Measurements from ENCODE around the gene TET2. TPM values are rescaled to one million over a fixed set of nuclear protein-coding genes. Genes with fewer than 3 reads are reported as not detected.

TET2 gene
- total RNA-seq, 1 experiment from 2014 or later, result 3.4 TPM

DNA sequence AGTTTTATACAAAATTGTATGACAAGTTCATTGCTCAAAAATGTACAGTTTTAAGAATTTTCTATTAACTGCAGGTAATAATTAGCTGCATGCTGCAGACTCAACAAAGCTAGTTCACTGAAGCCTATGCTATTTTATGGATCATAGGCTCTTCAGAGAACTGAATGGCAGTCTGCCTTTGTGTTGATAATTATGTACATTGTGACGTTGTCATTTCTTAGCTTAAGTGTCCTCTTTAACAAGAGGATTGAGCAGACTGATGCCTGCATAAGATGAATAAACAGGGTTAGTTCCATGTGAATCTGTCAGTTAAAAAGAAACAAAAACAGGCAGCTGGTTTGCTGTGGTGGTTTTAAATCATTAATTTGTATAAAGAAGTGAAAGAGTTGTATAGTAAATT is 131.0 kb downstream of the TET2 start:
- Mint-ChIP-seq H3K36me3 (no peaks in the 10 kb centered on the region), H3K9me3 (no peaks in the 10 kb centered on the region), H3K4me3 (no peak overlapping the region), H3K27me3 (ENCODE audit: low read depth) (no peaks in the 10 kb centered on the region), H3K27ac (no peak overlapping the region), H3K4me1 (peaks cover 5% of the 10 kb centered on the region; the same call in 1 of the 2 replicates)
- TF ChIP-seq, protein P1, sequence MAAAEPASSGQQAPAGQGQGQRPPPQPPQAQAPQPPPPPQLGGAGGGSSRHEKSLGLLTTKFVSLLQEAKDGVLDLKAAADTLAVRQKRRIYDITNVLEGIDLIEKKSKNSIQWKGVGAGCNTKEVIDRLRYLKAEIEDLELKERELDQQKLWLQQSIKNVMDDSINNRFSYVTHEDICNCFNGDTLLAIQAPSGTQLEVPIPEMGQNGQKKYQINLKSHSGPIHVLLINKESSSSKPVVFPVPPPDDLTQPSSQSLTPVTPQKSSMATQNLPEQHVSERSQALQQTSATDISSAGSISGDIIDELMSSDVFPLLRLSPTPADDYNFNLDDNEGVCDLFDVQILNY (CRISPR knock-in tag; IDR thresholded peaks at IDR 0.05), result no peak
- no peak for TF ChIP-seq RORB (CRISPR knock-in tag; IDR thresholded peaks at IDR 0.05)
- TF ChIP-seq ZNF138 (CRISPR knock-in tag; conservative IDR thresholded peaks at IDR 0.05), result no peak
- TF ChIP-seq, protein P2, sequence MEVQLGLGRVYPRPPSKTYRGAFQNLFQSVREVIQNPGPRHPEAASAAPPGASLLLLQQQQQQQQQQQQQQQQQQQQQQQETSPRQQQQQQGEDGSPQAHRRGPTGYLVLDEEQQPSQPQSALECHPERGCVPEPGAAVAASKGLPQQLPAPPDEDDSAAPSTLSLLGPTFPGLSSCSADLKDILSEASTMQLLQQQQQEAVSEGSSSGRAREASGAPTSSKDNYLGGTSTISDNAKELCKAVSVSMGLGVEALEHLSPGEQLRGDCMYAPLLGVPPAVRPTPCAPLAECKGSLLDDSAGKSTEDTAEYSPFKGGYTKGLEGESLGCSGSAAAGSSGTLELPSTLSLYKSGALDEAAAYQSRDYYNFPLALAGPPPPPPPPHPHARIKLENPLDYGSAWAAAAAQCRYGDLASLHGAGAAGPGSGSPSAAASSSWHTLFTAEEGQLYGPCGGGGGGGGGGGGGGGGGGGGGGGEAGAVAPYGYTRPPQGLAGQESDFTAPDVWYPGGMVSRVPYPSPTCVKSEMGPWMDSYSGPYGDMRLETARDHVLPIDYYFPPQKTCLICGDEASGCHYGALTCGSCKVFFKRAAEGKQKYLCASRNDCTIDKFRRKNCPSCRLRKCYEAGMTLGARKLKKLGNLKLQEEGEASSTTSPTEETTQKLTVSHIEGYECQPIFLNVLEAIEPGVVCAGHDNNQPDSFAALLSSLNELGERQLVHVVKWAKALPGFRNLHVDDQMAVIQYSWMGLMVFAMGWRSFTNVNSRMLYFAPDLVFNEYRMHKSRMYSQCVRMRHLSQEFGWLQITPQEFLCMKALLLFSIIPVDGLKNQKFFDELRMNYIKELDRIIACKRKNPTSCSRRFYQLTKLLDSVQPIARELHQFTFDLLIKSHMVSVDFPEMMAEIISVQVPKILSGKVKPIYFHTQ (CRISPR knock-in tag; IDR thresholded peaks at IDR 0.05), result no peak
- TF ChIP-seq TEAD1 (CRISPR knock-in tag; IDR thresholded peaks at IDR 0.05), result no peak
- TF ChIP-seq JUN (CRISPR knock-in tag; IDR thresholded peaks at IDR 0.05), result no peak
- TF ChIP-seq ZNF263 (CRISPR knock-in tag; IDR thresholded peaks at IDR 0.05; ENCODE audit: low read depth), result no peak
- TF ChIP-seq, protein P3, sequence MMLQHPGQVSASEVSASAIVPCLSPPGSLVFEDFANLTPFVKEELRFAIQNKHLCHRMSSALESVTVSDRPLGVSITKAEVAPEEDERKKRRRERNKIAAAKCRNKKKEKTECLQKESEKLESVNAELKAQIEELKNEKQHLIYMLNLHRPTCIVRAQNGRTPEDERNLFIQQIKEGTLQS (CRISPR knock-in tag; conservative IDR thresholded peaks at IDR 0.05), result no peak
- ChIA-PET POLR2A (no interaction called here), CTCF (no interaction called here)
- no peak for DNase-seq (ENCODE audit: low spot score)
- ATAC-seq, result no peak

DNA sequence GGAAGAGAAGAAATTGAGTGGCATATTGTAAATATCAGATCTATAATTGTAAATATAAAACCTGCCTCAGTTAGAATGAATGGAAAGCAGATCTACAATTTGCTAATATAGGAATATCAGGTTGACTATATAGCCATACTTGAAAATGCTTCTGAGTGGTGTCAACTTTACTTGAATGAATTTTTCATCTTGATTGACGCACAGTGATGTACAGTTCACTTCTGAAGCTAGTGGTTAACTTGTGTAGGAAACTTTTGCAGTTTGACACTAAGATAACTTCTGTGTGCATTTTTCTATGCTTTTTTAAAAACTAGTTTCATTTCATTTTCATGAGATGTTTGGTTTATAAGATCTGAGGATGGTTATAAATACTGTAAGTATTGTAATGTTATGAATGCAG is 132.6 kb downstream of the TET2 start:
- H3K4me3 Mint-ChIP-seq, result no peak overlapping the region
- no peaks in the 10 kb centered on the region for H3K36me3 Mint-ChIP-seq
- H3K4me1 Mint-ChIP-seq, result peaks cover 3% of the 10 kb centered on the region; the same call in 1 of the 2 replicates
- no peak for DNase-seq (ENCODE audit: low spot score)
- H3K27me3 Mint-ChIP-seq (ENCODE audit: low read depth), result no peaks in the 10 kb centered on the region
- ChIA-PET POLR2A (no interaction called here), CTCF (no interaction called here)
- H3K9me3 Mint-ChIP-seq, result no peaks in the 10 kb centered on the region
- no peak overlapping the region for H3K27ac Mint-ChIP-seq
- no peak for ATAC-seq
- TF ChIP-seq, protein P4, sequence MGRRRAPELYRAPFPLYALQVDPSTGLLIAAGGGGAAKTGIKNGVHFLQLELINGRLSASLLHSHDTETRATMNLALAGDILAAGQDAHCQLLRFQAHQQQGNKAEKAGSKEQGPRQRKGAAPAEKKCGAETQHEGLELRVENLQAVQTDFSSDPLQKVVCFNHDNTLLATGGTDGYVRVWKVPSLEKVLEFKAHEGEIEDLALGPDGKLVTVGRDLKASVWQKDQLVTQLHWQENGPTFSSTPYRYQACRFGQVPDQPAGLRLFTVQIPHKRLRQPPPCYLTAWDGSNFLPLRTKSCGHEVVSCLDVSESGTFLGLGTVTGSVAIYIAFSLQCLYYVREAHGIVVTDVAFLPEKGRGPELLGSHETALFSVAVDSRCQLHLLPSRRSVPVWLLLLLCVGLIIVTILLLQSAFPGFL (CRISPR knock-in tag; IDR thresholded peaks at IDR 0.05; ENCODE audit: borderline replicate concordance), result no peak
- TF ChIP-seq, protein P5, sequence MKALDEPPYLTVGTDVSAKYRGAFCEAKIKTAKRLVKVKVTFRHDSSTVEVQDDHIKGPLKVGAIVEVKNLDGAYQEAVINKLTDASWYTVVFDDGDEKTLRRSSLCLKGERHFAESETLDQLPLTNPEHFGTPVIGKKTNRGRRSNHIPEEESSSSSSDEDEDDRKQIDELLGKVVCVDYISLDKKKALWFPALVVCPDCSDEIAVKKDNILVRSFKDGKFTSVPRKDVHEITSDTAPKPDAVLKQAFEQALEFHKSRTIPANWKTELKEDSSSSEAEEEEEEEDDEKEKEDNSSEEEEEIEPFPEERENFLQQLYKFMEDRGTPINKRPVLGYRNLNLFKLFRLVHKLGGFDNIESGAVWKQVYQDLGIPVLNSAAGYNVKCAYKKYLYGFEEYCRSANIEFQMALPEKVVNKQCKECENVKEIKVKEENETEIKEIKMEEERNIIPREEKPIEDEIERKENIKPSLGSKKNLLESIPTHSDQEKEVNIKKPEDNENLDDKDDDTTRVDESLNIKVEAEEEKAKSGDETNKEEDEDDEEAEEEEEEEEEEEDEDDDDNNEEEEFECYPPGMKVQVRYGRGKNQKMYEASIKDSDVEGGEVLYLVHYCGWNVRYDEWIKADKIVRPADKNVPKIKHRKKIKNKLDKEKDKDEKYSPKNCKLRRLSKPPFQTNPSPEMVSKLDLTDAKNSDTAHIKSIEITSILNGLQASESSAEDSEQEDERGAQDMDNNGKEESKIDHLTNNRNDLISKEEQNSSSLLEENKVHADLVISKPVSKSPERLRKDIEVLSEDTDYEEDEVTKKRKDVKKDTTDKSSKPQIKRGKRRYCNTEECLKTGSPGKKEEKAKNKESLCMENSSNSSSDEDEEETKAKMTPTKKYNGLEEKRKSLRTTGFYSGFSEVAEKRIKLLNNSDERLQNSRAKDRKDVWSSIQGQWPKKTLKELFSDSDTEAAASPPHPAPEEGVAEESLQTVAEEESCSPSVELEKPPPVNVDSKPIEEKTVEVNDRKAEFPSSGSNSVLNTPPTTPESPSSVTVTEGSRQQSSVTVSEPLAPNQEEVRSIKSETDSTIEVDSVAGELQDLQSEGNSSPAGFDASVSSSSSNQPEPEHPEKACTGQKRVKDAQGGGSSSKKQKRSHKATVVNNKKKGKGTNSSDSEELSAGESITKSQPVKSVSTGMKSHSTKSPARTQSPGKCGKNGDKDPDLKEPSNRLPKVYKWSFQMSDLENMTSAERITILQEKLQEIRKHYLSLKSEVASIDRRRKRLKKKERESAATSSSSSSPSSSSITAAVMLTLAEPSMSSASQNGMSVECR (CRISPR knock-in tag; IDR thresholded peaks at IDR 0.05; ENCODE audit: borderline replicate concordance), result no peak
- TF ChIP-seq, protein P6, sequence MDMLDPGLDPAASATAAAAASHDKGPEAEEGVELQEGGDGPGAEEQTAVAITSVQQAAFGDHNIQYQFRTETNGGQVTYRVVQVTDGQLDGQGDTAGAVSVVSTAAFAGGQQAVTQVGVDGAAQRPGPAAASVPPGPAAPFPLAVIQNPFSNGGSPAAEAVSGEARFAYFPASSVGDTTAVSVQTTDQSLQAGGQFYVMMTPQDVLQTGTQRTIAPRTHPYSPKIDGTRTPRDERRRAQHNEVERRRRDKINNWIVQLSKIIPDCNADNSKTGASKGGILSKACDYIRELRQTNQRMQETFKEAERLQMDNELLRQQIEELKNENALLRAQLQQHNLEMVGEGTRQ (CRISPR knock-in tag; IDR thresholded peaks at IDR 0.05), result no peak
- TF ChIP-seq, protein P7, sequence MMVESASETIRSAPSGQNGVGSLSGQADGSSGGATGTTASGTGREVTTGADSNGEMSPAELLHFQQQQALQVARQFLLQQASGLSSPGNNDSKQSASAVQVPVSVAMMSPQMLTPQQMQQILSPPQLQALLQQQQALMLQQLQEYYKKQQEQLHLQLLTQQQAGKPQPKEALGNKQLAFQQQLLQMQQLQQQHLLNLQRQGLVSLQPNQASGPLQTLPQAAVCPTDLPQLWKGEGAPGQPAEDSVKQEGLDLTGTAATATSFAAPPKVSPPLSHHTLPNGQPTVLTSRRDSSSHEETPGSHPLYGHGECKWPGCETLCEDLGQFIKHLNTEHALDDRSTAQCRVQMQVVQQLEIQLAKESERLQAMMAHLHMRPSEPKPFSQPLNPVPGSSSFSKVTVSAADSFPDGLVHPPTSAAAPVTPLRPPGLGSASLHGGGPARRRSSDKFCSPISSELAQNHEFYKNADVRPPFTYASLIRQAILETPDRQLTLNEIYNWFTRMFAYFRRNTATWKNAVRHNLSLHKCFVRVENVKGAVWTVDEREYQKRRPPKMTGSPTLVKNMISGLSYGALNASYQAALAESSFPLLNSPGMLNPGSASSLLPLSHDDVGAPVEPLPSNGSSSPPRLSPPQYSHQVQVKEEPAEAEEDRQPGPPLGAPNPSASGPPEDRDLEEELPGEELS (CRISPR knock-in tag; IDR thresholded peaks at IDR 0.05), result no peak
- TF ChIP-seq, protein P8, sequence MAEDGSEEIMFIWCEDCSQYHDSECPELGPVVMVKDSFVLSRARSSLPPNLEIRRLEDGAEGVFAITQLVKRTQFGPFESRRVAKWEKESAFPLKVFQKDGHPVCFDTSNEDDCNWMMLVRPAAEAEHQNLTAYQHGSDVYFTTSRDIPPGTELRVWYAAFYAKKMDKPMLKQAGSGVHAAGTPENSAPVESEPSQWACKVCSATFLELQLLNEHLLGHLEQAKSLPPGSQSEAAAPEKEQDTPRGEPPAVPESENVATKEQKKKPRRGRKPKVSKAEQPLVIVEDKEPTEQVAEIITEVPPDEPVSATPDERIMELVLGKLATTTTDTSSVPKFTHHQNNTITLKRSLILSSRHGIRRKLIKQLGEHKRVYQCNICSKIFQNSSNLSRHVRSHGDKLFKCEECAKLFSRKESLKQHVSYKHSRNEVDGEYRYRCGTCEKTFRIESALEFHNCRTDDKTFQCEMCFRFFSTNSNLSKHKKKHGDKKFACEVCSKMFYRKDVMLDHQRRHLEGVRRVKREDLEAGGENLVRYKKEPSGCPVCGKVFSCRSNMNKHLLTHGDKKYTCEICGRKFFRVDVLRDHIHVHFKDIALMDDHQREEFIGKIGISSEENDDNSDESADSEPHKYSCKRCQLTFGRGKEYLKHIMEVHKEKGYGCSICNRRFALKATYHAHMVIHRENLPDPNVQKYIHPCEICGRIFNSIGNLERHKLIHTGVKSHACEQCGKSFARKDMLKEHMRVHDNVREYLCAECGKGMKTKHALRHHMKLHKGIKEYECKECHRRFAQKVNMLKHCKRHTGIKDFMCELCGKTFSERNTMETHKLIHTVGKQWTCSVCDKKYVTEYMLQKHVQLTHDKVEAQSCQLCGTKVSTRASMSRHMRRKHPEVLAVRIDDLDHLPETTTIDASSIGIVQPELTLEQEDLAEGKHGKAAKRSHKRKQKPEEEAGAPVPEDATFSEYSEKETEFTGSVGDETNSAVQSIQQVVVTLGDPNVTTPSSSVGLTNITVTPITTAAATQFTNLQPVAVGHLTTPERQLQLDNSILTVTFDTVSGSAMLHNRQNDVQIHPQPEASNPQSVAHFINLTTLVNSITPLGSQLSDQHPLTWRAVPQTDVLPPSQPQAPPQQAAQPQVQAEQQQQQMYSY (CRISPR knock-in tag; IDR thresholded peaks at IDR 0.05), result no peak
- TF ChIP-seq, protein P9, sequence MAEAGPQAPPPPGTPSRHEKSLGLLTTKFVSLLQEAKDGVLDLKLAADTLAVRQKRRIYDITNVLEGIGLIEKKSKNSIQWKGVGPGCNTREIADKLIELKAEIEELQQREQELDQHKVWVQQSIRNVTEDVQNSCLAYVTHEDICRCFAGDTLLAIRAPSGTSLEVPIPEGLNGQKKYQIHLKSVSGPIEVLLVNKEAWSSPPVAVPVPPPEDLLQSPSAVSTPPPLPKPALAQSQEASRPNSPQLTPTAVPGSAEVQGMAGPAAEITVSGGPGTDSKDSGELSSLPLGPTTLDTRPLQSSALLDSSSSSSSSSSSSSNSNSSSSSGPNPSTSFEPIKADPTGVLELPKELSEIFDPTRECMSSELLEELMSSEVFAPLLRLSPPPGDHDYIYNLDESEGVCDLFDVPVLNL (CRISPR knock-in tag; IDR thresholded peaks at IDR 0.05; ENCODE audit: borderline replicate concordance, low read depth), result no peak
- TF ChIP-seq, protein P10, sequence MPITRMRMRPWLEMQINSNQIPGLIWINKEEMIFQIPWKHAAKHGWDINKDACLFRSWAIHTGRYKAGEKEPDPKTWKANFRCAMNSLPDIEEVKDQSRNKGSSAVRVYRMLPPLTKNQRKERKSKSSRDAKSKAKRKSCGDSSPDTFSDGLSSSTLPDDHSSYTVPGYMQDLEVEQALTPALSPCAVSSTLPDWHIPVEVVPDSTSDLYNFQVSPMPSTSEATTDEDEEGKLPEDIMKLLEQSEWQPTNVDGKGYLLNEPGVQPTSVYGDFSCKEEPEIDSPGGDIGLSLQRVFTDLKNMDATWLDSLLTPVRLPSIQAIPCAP (CRISPR knock-in tag; IDR thresholded peaks at IDR 0.05), result no peak
- TF ChIP-seq PRRX2 (CRISPR knock-in tag; IDR thresholded peaks at IDR 0.05), result no peak

Data from WTC11 (cell line).